GM10266 (cell line): ENCODE data around the gene PLCB1.
"Not testable (repeated sequence)": the region's sequence is repeated elsewhere in the genome, so short reads cannot be mapped to it uniquely, and the experiment has no call there.

Experiments
- DNase-seq: peaks from one replicate; pipeline ENCODE4 v3.0.0; 2012; ENCODE audit errors: extremely low spot score
- TF ChIP-seq, protein P1 (sequence below): IDR thresholded peaks from 2 replicates; pipeline ENCODE4 v1.5.1; 2012; ENCODE audit warnings: mild to moderate bottlenecking, low read depth; ENCODE audit not compliant: control insufficient read depth, insufficient read depth; ENCODE audit errors: missing control alignments

Gene PLCB1

DNA sequence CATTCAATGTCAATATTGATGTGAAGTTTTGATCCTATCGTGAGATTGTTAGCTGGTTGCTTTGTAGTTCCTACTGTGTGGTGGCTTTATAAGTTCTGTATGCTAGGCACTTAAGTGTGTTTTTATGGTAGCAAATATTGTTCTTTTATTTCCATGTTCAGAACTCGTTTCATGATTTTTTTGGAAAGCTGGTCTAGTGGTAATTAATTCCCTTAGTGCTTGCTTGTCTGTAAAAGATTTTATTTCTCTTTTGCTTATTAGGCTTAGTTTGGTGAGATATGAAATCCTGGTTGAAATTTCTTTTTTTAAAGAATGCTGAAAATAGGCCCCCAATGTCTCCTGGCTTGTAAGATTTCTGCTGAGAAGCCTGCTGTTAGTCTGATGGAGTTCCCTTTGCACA is 27.8 kb upstream of the PLCB1 start:
- no peak for DNase-seq
- TF ChIP-seq, protein P1, sequence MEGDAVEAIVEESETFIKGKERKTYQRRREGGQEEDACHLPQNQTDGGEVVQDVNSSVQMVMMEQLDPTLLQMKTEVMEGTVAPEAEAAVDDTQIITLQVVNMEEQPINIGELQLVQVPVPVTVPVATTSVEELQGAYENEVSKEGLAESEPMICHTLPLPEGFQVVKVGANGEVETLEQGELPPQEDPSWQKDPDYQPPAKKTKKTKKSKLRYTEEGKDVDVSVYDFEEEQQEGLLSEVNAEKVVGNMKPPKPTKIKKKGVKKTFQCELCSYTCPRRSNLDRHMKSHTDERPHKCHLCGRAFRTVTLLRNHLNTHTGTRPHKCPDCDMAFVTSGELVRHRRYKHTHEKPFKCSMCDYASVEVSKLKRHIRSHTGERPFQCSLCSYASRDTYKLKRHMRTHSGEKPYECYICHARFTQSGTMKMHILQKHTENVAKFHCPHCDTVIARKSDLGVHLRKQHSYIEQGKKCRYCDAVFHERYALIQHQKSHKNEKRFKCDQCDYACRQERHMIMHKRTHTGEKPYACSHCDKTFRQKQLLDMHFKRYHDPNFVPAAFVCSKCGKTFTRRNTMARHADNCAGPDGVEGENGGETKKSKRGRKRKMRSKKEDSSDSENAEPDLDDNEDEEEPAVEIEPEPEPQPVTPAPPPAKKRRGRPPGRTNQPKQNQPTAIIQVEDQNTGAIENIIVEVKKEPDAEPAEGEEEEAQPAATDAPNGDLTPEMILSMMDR: no peak

DNA sequence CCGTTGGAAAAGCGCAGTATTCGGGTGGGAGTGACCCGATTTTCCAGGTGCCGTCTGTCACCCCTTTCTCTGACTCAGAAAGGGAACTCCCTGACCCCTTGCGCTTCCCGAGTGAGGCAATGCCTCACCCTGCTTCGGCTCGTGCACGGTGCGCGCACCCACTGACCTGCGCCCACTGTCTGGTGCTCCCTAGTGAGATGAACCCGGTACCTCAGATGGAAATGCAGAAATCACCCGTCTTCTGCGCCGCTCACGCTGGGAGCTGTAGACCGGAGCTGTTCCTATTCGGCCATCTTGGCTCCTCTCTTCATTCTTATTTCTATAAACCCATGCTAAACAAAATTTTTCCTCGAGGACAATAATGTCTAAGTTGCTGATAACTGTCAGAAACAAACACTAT is 17.5 kb upstream of the PLCB1 start:
- DNase-seq: not testable (repeated sequence)

DNA sequence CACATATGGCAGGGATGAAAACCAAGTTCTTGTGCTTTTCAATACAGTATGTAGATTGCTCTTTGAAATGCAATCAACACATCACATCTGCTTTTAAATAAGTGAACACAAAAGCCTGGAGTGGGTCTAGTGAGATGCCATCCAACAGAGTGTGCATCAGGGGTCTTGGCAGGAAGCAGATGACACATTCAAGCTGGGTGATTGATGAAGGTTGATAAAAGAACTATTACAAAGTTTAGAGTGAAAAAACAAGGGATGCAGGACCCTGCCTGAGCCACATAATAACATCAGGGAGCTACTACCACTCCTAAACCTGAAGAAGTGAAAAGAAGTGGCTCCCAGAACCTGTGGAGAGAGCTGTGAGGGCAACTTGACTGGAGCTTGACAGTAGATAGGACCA is 16.6 kb upstream of the PLCB1 start:
- DNase-seq: no peak
- TF ChIP-seq, protein P1: no peak

DNA sequence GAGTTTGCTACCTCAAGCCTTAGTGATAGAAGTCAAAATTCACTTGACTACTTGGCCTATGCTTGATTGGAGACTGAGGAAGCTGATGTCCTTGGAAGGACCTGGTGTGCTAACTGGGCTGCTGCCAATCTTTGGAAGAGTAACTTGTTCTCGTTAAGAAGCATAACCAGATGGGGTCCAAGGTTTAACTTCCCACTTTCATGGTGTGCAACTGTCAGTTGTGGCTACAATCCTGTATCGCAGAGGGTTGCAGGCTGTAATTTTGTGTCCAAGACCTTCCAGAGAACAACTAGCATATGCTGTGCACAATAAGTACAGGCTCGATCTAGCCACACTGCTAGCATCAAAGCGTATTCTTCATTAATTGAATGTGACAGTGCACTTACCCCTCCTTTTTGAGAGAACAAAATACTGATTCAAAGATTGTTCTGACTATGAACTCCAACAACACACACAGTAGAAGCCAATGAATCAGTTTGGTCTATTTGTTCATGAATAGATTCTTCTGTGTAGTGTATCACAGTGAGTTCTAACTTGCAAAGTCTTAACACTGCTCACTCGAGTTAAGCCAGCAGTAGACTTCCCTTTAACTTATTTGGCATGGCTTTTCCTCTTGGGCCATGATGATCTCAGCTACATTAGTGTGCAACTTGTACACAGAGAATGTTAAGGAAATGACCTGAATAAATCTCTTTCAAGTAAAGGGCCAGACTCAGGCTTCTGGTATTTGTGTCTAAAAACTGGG is 15.8 kb upstream of the PLCB1 start:
- no peak for DNase-seq
- TF ChIP-seq, protein P1: no peak

DNA sequence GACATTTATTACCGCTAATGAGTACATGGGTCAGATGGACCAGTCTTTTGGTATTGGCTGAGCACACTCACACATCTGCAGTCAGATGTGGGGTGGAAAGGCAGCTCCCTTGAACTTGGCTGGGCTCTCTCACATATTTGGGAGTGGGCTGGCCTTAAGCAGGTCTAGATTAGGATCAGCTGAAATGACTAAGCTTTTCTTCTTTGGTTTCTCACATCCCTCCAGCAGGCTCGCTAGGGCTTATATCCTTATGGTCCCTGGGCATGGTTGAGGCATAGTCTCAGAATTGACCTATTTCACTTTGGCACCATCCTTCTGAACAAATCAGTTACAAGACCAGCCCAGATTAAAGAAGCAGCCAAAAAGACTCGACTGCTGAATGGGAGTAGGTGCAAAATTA is 14.4 kb upstream of the PLCB1 start:
- no peak for DNase-seq
- TF ChIP-seq, protein P1: no peak

DNA sequence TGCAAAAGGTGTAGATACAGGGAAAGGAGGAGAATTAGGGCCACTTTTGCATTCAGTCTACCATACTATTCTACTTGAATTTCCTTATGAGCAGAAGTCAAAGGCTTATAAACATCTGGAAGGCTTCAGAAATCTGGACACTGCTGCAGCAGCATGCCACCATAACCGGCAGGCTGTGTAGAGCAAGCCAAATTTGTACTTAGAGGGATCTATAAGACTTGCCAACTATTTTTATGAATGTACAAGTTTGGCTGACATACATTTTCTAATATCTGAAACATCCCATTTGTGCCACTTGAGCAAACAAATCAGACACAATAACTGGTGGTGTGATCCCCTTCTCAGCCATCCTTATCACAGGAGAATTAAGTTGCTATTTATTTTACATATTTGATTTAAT is 14.0 kb upstream of the PLCB1 start:
- DNase-seq: no peak

DNA sequence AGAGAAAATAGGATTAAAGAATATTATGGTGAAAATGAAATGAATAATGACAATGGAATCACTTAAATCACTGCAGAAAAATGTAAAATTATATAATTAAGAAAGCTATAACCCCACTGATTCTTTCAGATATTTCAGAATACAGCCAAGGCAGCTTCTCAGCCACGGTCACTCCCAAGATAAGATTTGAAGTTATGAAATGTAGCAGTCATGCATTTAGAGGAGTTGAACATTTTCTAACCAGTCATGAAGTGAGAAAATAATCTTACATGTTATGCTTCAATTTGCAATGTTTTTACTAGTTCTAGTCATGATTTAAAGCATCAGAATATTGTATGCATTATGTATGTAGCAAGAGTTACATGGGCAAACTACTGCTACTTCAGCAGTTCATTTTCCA is 13.3 kb upstream of the PLCB1 start:
- no peak for DNase-seq
- TF ChIP-seq, protein P1: no peak

More for the DNA sequence above, 14.0 kb upstream of the PLCB1 start:
- TF ChIP-seq, protein P1: no peak

DNA sequence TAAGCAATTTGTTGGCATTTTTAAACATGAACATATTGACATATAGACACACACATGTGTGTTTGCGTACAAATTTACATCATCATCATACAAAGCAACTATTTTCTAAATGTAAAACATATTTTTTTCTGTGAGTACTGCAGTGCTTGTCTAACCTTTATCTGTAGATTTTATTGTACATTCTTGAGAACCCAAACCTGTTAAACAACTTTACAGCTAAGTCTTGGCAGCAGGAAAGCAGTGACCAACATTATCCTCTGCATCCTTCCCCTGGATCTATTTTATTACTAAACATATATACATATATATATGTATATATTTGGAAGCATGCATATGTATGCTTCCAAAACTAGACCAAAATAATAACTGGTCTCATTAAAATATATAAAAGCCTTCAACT is 10.4 kb upstream of the PLCB1 start:
- no peak for DNase-seq
- TF ChIP-seq, protein P1: no peak
